DLD1 (cell line): ENCODE measurements around the gene RAB11FIP5.
"Not testable (repeated sequence)": the region's sequence is repeated elsewhere in the genome, so short reads cannot be mapped to it uniquely, and the experiment has no call there.

Experiments
- in situ Hi-C: cut with HindIII; loops from 2 replicates; pipeline ENCODE4 v1.10.0; 2017; ENCODE audit warnings: low sequenced_read_pairs

The RAB11FIP5 gene

GRCh38 chr2:73111073-73112025, 1.4 kb downstream of the RAB11FIP5 start:
- in situ Hi-C loops = no loop called here

- in situ Hi-C loops = no loop called here
These were observed 2.3 kb downstream of the RAB11FIP5 start for GRCh38 chr2:73110168-73111072.

GRCh38 chr2:73109431-73110167, 3.1 kb downstream of the RAB11FIP5 start:
- in situ Hi-C loops = no loop called here

- in situ Hi-C loops = no loop called here
These were observed 5.4 kb downstream of the RAB11FIP5 start for GRCh38 chr2:73107211-73107926.

GRCh38 chr2:73106791-73107190, 6.0 kb downstream of the RAB11FIP5 start:
- in situ Hi-C loops = no loop called here

GRCh38 chr2:73105511-73105971, 7.2 kb downstream of the RAB11FIP5 start:
- in situ Hi-C loops = no loop called here

- in situ Hi-C loops = no loop called here
These were observed 7.8 kb downstream of the RAB11FIP5 start for GRCh38 chr2:73104933-73105332.

GRCh38 chr2:73103018-73103542, 9.7 kb downstream of the RAB11FIP5 start:
- in situ Hi-C loops = no loop called here

GRCh38 chr2:73101626-73102256, 11.0 kb downstream of the RAB11FIP5 start:
- in situ Hi-C loops = no loop called here

GRCh38 chr2:73100956-73101355, 11.8 kb downstream of the RAB11FIP5 start:
- in situ Hi-C loops = no loop called here

- in situ Hi-C loops = no loop called here
These were observed 13.3 kb downstream of the RAB11FIP5 start for GRCh38 chr2:73099486-73099885.

- in situ Hi-C loops = no loop called here
These were observed 16.8 kb downstream of the RAB11FIP5 start for GRCh38 chr2:73095910-73096309.

- in situ Hi-C loops = not testable (repeated sequence)
These were observed 19.0 kb downstream of the RAB11FIP5 start for GRCh38 chr2:73093601-73094218.

- in situ Hi-C loops = no loop called here
These were observed 20.5 kb downstream of the RAB11FIP5 start for GRCh38 chr2:73092146-73092783.

- in situ Hi-C loops = no loop called here
These were observed 21.1 kb downstream of the RAB11FIP5 start for GRCh38 chr2:73091696-73092095.

- in situ Hi-C loops = no loop called here
These were observed 21.6 kb downstream of the RAB11FIP5 start for GRCh38 chr2:73091164-73091563.

- in situ Hi-C loops = no loop called here
These were observed 23.3 kb downstream of the RAB11FIP5 start for GRCh38 chr2:73089270-73090030.

GRCh38 chr2:73088703-73089102, 24.0 kb downstream of the RAB11FIP5 start:
- in situ Hi-C loops = no loop called here
